GM12891 (cell line): ENCODE measurements around the gene TSPAN11.

ENCODE experiments used
- POLR2A ChIP-seq: IDR thresholded peaks from 2 replicates; pipeline ENCODE4 v1.6.1; 2011; ENCODE audit warnings: low read depth, low read length, control low read depth
- POLR2AphosphoS5 ChIP-seq: IDR thresholded peaks from 2 replicates; pipeline ENCODE4 v1.6.1; 2011; ENCODE audit warnings: low read depth, low read length, control low read depth
- TAF1 ChIP-seq: IDR thresholded peaks from 2 replicates; pipeline ENCODE4 v1.6.1; 2011; ENCODE audit warnings: low read depth, low read length, control low read depth

GRCh38 chr12:31017535-31017934, 91.0 kb downstream of the TSPAN11 start:
- no peak for TF ChIP-seq POLR2A
- TF ChIP-seq TAF1, result no peak
- no peak for TF ChIP-seq POLR2AphosphoS5
